HEK293 (cell line): Measurements from ENCODE around the gene C12orf57.

Experiments used
- CTCF ChIA-PET: fragments of 350-600 bp; formaldehyde crosslinking; extraction: SDS; loops from one replicate; lab custom pipeline; 2021; ENCODE audit warnings: antibody characterized with exemption; lab: Yijun Ruan, JAX
- POLR2A ChIA-PET: fragments of 300-600 bp; formaldehyde crosslinking; extraction: SDS; loops from one replicate; lab custom pipeline; 2020; ENCODE audit warnings: antibody characterized with exemption, inconsistent platforms; lab: Yijun Ruan, JAX
- H3K27ac ChIP-seq: fragments of 200-500 bp; sonication (Bioruptor generic); 2 replicates; pipeline ENCODE4 v1.5.1; 2014; ENCODE audit warnings: low read depth, low read length, control low read depth, inconsistent platforms; ENCODE audit errors: extremely low read depth
- H3K36me3 ChIP-seq, 2 experiments: fragments of 200-500 bp in 1 of 2; sonication (Bioruptor generic) in 1 of 2; 1 replicate in 1 of 2; 2 replicates in 1 of 2; pipeline ENCODE4 v1.5.1; 2014 to 2017; ENCODE audit warnings: inconsistent platforms in 2 of 2, low read length in 2 of 2; ENCODE audit not compliant: control insufficient read depth in 2 of 2, insufficient read depth in 1 of 2
- H3K4me1 ChIP-seq: fragments of 200-500 bp; sonication (Bioruptor generic); 2 replicates; pipeline ENCODE4 v1.5.1; 2014; ENCODE audit warnings: mild to moderate bottlenecking, low read length, inconsistent platforms; ENCODE audit not compliant: control insufficient read depth, insufficient read depth
- H3K4me3 ChIP-seq: 2 replicates; pipeline ENCODE4 v1.5.1; 2011; ENCODE audit warnings: low read depth, mild to moderate bottlenecking, control low read depth, low read length, moderate library complexity
- H3K9me3 ChIP-seq: fragments of 200-500 bp; sonication (Bioruptor generic); 2 replicates; pipeline ENCODE4 v1.5.1; 2014; ENCODE audit warnings: low read depth, low read length, inconsistent platforms; ENCODE audit not compliant: control insufficient read depth, insufficient read depth
- HOXC10 ChIP-seq: sonication (generic); formaldehyde crosslinking; IDR thresholded peaks from 2 replicates; pipeline ENCODE4 v1.8.1; 2023; ENCODE audit warnings: mild to moderate bottlenecking, missing genetic modification reagents
- YY1 ChIP-seq: fragments of 450-650 bp; formaldehyde crosslinking; IDR thresholded peaks from 2 replicates; pipeline ENCODE4 v1.5.1; 2018; ENCODE audit warnings: missing biosample characterization, missing genetic modification characterization
- ZBTB49 ChIP-seq: fragments of 450-650 bp; formaldehyde crosslinking; IDR thresholded peaks from 2 replicates; pipeline ENCODE4 v1.5.1; 2016; ENCODE audit warnings: missing biosample characterization, missing genetic modification characterization, low read depth
- ZBTB7A ChIP-seq: fragments of 450-650 bp; formaldehyde crosslinking; IDR thresholded peaks from 2 replicates; pipeline ENCODE4 v1.5.1; 2016; ENCODE audit warnings: low read depth, missing biosample characterization, missing genetic modification characterization
- ZNF114 ChIP-seq: fragments of 450-650 bp; formaldehyde crosslinking; IDR thresholded peaks from 2 replicates; pipeline ENCODE4 v1.5.0; 2017; ENCODE audit warnings: missing biosample characterization, missing genetic modification characterization
- ZNF155 ChIP-seq: fragments of 450-650 bp; formaldehyde crosslinking; IDR thresholded peaks from 2 replicates; pipeline ENCODE4 v1.5.1; 2016; ENCODE audit warnings: missing biosample characterization, missing genetic modification characterization
- ZNF202 ChIP-seq: fragments of 450-650 bp; formaldehyde crosslinking; IDR thresholded peaks from 2 replicates; pipeline ENCODE4 v1.5.1; 2016; ENCODE audit warnings: missing biosample characterization, missing genetic modification characterization, borderline replicate concordance
- ZNF223 ChIP-seq: fragments of 450-650 bp; formaldehyde crosslinking; IDR thresholded peaks from 2 replicates; pipeline ENCODE4 v1.5.1; 2016; ENCODE audit warnings: missing biosample characterization, missing genetic modification characterization
- ZNF266 ChIP-seq: fragments of 450-650 bp; formaldehyde crosslinking; IDR thresholded peaks from 2 replicates; pipeline ENCODE4 v1.5.1; 2016; ENCODE audit warnings: missing biosample characterization, missing genetic modification characterization, low read depth
- ZNF354C ChIP-seq: fragments of 450-650 bp; formaldehyde crosslinking; IDR thresholded peaks from 2 replicates; pipeline ENCODE4 v1.5.1; 2016; ENCODE audit warnings: missing biosample characterization, missing genetic modification characterization, low read depth, borderline replicate concordance
- ZNF398 ChIP-seq: fragments of 450-650 bp; formaldehyde crosslinking; IDR thresholded peaks from 2 replicates; pipeline ENCODE4 v1.5.1; 2017; ENCODE audit warnings: missing biosample characterization, missing genetic modification characterization
- ZNF48 ChIP-seq: fragments of 450-650 bp; formaldehyde crosslinking; IDR thresholded peaks from 2 replicates; pipeline ENCODE4 v1.5.1; 2016; ENCODE audit warnings: missing biosample characterization, missing genetic modification characterization
- ZNF529 ChIP-seq: fragments of 450-650 bp; formaldehyde crosslinking; IDR thresholded peaks from 2 replicates; pipeline ENCODE4 v1.5.1; 2017; ENCODE audit warnings: missing genetic modification characterization, missing biosample characterization; ENCODE audit not compliant: insufficient replicate concordance
- ZSCAN18 ChIP-seq: fragments of 450-650 bp; formaldehyde crosslinking; IDR thresholded peaks from 2 replicates; pipeline ENCODE4 v1.5.1; 2016; ENCODE audit warnings: missing biosample characterization, missing genetic modification characterization
- ZSCAN30 ChIP-seq: fragments of 450-650 bp; IDR thresholded peaks from 2 replicates; pipeline ENCODE4 v1.5.1; 2018; ENCODE audit warnings: missing biosample characterization, mild to moderate bottlenecking, missing genetic modification characterization, moderate library complexity
- TF ChIP-seq, protein P1 (sequence below): fragments of 450-650 bp; formaldehyde crosslinking; IDR thresholded peaks from 2 replicates; pipeline ENCODE4 v1.5.1; 2016; ENCODE audit warnings: missing biosample characterization, missing genetic modification characterization
- TF ChIP-seq, protein P2 (sequence below): fragments of 450-650 bp; formaldehyde crosslinking; IDR thresholded peaks from 2 replicates; pipeline ENCODE4 v1.5.1; 2016; ENCODE audit warnings: missing biosample characterization, missing genetic modification characterization
- TF ChIP-seq, protein P3 (sequence below): fragments of 450-650 bp; formaldehyde crosslinking; IDR thresholded peaks from 2 replicates; pipeline ENCODE4 v1.5.1; 2016; ENCODE audit warnings: missing biosample characterization, missing genetic modification characterization

The C12orf57 gene

GRCh38 chr12:6970096-6970527 lies 26.3 kb downstream of the C12orf57 start (continued):
- no peak for TF ChIP-seq ZBTB49
- no peak for TF ChIP-seq ZSCAN18 (tag by site-specific recombination)
- TF ChIP-seq, all 188 proteins: peak for 4

GRCh38 chr12:6974180-6974579 lies 30.4 kb downstream of the C12orf57 start:
- peaks cover 13 to 67% of the 10 kb centered on the region in 2 experiments for H3K36me3 ChIP-seq
- no peak overlapping the region for H3K27ac ChIP-seq
- CTCF ChIA-PET: interaction anchor here (1.1 to 1.9 kb wide), 4 partner anchors 28 to 119 kb away, joined by 3 to 9 read pairs (median 6); partner anchors contain the start of gene LPCAT3
- H3K4me3 ChIP-seq: no peak overlapping the region
- POLR2A ChIA-PET: no interaction called here
- H3K4me1 ChIP-seq: 0 out of 2 replicates have a peak, but pooled peaks cover 4% of the 10 kb centered on the region
- H3K9me3 ChIP-seq: no peaks in the 10 kb centered on the region
- TF ChIP-seq ZNF114 (no peak), ZNF529 (no peak), ZSCAN30 (tag by site-specific recombination) (no peak), YY1 (tag by site-specific recombination) (no peak), ZNF354C (no peak), ZNF202 (tag by site-specific recombination) (no peak)
- TF ChIP-seq, protein P1, sequence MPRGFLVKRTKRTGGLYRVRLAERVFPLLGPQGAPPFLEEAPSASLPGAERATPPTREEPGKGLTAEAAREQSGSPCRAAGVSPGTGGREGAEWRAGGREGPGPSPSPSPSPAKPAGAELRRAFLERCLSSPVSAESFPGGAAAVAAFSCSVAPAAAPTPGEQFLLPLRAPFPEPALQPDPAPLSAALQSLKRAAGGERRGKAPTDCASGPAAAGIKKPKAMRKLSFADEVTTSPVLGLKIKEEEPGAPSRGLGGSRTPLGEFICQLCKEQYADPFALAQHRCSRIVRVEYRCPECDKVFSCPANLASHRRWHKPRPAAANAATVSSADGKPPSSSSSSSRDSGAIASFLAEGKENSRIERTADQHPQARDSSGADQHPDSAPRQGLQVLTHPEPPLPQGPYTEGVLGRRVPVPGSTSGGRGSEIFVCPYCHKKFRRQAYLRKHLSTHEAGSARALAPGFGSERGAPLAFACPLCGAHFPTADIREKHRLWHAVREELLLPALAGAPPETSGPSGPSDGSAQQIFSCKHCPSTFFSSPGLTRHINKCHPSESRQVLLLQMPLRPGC (tag by site-specific recombination): no peak
- TF ChIP-seq, protein P2, sequence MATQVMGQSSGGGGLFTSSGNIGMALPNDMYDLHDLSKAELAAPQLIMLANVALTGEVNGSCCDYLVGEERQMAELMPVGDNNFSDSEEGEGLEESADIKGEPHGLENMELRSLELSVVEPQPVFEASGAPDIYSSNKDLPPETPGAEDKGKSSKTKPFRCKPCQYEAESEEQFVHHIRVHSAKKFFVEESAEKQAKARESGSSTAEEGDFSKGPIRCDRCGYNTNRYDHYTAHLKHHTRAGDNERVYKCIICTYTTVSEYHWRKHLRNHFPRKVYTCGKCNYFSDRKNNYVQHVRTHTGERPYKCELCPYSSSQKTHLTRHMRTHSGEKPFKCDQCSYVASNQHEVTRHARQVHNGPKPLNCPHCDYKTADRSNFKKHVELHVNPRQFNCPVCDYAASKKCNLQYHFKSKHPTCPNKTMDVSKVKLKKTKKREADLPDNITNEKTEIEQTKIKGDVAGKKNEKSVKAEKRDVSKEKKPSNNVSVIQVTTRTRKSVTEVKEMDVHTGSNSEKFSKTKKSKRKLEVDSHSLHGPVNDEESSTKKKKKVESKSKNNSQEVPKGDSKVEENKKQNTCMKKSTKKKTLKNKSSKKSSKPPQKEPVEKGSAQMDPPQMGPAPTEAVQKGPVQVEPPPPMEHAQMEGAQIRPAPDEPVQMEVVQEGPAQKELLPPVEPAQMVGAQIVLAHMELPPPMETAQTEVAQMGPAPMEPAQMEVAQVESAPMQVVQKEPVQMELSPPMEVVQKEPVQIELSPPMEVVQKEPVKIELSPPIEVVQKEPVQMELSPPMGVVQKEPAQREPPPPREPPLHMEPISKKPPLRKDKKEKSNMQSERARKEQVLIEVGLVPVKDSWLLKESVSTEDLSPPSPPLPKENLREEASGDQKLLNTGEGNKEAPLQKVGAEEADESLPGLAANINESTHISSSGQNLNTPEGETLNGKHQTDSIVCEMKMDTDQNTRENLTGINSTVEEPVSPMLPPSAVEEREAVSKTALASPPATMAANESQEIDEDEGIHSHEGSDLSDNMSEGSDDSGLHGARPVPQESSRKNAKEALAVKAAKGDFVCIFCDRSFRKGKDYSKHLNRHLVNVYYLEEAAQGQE (tag by site-specific recombination): no peak

DNA sequence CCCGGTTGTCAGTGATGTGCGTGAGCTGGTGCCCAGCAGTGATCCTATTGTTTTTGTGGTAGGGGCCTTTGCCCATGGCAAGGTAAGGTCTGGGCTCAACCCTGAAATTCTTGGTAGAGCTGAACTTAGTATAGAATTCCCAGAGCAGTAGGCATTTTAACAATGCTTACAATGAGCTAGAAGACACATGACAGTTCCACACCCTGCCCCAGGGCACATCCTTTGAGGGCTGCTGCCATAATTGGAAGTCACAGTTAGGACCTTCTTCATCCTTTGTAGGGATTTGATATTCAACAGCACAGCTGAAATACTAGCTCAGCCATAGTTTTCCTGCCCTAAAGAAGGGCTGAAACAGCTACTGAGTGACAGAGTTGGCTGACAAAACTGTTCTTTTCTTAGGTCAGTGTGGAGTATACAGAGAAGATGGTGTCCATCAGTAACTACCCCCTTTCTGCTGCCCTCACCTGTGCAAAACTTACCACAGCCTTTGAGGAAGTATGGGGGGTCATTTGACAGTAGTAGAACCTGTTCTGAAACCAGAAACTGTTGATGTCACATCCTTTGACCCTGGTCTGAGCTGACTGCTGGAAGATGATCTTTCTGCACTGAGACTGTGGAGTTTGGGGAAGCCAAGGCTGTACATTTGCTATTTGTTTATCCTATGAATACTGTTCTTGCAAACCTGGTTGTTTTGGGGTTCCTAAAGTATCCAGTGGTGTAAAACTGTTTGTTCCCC lies 31.6 kb downstream of the C12orf57 start:
- Histone ChIP-seq H3K27ac (no peak overlapping the region), H3K4me3 (no peak overlapping the region), H3K36me3 (peaks cover 18 to 77% of the 10 kb centered on the region in 2 experiments), H3K4me1 (0 out of 2 replicates have a peak, but pooled peaks cover 4% of the 10 kb centered on the region), H3K9me3 (no peaks in the 10 kb centered on the region)
- ChIA-PET POLR2A (interaction anchor here (0.9 to 1.0 kb wide), 2 partner anchors 29 to 43 kb away, joined by 3 to 6 read pairs; partner anchors contain the start of gene LPCAT3), CTCF (interaction anchor here (0.6 to 1.9 kb wide), 5 partner anchors 11 to 133 kb away, joined by 3 to 9 read pairs (median 3); partner anchors contain the start of gene LPCAT3)
- TF ChIP-seq, protein P3, sequence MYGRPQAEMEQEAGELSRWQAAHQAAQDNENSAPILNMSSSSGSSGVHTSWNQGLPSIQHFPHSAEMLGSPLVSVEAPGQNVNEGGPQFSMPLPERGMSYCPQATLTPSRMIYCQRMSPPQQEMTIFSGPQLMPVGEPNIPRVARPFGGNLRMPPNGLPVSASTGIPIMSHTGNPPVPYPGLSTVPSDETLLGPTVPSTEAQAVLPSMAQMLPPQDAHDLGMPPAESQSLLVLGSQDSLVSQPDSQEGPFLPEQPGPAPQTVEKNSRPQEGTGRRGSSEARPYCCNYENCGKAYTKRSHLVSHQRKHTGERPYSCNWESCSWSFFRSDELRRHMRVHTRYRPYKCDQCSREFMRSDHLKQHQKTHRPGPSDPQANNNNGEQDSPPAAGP (tag by site-specific recombination): no peak
- TF ChIP-seq ZNF398 (tag by site-specific recombination): no peak
- TF ChIP-seq ZNF48 (tag by site-specific recombination): no peak
- TF ChIP-seq ZNF266 (tag by site-specific recombination): no peak
- no peak for TF ChIP-seq ZBTB7A (tag by site-specific recombination)
- TF ChIP-seq HOXC10: no peak
- TF ChIP-seq ZNF155 (tag by site-specific recombination): no peak
- TF ChIP-seq ZNF223 (tag by site-specific recombination): no peak
